HG02678 (cell line): ENCODE data around the gene HMX1.

ENCODE experiments used
- ATAC-seq: cut with Tn5 transposase; IDR thresholded peaks from one replicate; pipeline ENCODE4 v1.9.1; 2021; ENCODE audit warnings: mild to moderate bottlenecking, moderate library complexity; ENCODE audit not compliant: unreplicated experiment

HMX1 gene

DNA sequence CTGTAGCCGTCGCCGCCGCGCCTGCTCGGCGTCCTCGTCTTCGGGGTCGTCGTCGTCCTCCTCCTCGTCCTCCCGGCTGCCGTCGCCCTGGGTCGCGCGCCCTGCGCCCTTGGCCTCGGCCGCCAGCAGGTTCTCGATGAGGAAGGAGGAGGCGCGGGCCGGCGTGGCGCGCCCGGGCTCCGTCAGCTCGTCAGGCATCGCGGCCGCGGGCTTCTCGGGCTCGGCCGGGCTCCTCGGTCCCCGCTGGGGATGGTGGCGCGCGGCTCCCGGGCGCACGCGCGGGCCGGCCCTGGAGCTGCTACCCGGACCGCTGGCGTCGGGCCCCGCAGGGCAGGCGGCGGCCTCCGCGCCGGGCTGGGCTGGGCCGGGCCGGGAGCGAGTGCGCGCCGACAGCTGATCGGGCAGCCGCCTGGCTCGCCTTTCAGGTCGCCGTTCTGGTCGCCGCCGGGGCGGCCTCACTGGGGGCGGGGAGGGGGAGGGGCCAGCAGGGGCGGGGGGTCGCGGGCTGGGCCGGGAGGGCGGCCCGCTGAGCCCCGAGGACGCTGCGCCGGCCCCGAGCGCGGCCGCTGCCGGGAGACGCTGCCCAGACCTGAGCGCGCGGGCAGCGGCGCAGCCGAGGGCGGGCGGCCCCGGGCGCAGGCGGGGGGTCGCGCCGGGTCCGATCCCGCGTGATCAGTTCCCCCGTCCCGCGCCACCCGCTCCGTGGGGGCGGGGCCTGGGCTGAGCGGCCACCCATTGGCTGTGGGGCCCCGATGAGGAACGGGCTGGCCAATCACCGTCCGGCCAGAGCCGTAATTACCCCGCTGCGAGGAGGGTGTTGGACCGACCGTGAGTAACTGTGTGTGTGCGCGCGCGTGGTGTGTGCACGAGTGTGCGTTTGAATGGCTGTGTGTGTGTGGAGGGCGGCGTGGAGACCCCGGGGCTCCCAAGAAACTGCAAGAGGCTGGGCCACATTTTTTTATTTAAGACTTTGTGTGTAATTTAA is at the start of gene HMX1:
HMX1 (minus strand) TSS at position 423 of the 985 bp plus-strand sequence; CDS start at position 198, 225 bp downstream.
- no peak for ATAC-seq

DNA sequence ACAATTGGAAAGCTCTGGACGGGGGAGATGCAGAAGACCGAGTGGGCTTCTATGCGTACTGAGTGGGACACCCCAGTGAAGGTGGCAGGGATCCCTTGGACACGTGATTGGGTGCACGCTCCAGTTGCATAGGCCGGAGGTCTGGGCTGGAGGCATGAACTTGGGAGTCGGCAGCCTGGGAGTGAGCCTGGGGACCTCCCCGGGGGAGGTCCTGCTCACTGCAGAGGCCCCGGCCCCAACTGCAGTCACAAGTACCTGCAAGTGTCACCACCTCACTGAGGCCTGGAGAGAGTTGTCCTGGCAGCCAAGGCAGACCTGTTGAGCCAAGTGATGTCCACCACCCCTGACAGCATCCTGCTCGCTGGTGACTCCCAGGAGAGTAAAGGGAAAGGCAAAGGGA is 49.3 kb upstream of the HMX1 start:
- no peak for ATAC-seq

GRCh38 chr4:8920289-8920965 is 48.8 kb upstream of the HMX1 start:
- no peak for ATAC-seq

GRCh38 chr4:8919651-8920288 is 48.1 kb upstream of the HMX1 start:
- ATAC-seq, result no peak

DNA sequence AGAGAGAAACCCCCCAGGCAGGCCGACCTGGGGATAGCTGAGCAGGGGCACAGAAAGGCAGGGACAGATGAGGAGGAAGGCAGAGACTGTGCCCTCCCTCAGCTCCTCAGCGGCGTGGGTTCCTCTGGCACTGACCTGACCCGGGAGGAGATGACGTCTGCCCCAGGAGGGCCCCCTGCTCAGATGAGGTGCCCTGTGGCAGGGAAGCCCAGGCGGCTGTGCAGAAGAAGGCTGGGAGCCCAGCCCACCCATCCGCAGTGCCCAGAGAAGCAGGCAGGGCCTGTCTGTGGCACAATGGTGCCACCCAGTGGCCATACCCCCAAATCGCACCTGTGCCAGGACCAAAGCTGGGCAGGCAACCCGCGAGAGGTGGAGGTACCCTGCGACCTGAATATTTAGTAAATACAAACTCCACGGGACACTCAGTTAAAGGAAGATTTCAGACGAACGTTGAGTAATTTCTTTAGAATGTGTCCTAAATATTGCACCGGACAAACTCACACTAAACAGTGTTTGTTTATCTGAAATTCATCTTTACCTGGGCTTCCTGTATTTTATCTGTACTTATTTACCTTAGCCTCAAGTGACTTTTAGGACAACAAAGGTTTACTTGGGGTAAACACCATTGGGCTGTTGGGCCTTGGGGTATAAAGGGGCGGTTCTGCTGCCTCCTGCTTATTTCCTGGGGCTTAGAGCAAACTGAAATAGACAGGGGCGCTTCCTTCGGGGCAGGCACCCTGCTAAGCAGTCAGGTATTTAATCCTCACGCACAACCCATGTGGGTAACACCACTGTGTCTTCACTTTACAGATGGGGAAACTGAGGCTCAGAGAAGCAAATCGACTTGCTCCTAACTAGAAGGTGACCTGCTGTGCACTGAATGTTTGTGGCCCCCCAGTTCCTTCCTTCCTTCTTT is 46.5 kb upstream of the HMX1 start:
- peak; percentile 89 for ATAC-seq

DNA sequence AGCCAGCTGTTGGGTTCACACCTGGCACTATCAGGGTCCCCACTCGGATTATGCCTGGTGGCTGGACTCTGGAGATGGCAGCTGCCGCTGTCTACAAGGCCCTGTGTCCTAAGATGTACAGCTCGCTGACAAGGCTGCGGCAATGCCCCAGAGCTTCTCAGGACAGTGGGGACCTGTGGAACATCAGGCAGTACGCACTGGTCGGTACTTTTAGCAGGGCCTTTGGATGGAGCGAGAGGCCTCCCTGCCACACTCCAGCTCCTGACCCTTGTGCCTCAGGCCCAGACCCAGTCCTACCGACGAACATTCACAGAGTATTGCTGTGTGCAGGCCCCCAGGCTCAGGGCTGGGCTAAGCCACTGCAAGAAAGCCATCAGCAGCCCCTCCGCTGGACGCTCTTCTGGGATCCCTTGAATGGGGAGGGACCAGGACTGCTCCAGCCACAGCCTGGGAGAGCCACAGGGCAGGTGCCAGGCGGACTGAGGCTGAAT is 45.7 kb upstream of the HMX1 start:
- no peak for ATAC-seq

GRCh38 chr4:8916906-8917305 is 45.3 kb upstream of the HMX1 start:
- ATAC-seq, result no peak

- no peak for ATAC-seq
These were observed 44.8 kb upstream of the HMX1 start for GRCh38 chr4:8916351-8916885.

DNA sequence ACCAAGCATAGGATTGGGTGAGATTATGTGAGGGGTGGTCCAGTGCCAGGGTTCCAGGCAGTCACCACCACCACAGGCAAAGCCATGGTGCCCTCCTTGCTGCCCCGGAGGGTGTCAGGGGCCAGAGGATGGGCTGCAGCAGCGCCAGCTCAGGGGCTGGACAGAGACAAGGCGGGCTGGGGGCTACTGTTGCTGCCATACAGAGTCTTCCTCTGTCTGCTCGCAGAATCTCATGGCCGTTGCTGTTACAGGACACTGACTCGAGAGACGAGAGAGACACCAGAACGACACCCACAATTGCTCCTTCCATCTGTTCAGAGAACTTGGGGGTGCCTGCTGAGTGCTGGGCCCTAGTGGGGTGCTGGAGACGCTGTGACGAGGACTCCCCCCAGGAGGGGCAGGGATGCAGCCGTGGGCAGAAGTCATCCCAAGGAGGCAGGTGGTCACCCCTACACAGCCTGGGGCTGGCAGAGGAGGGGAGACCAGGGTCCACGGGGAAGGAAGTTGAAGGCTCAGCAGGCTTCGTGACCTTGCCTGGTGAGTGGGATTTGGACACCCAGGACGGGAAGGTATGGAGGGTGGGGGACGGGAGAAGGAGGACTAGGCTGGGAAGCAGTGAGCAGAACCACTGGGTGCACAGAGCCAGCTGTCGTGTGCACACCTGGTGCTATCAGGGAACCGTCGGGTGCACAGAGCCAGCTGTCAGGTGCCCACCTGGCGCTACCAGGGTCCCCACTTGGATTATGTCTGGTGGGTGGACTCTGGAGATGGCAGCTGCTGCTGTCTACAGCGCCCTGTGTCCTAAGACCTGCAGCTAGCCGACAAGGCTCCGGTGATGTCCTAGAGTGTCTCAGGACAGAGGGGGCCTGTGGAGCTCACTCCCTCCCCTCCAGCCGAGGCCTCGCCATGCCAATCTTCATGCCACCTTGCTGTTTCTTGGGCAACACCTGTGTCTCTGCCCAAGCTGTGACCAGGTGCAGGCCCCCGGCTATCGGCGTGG is 43.9 kb upstream of the HMX1 start:
- ATAC-seq, result no peak

GRCh38 chr4:8914461-8915171 is 43.0 kb upstream of the HMX1 start:
- ATAC-seq, result no peak

- no peak for ATAC-seq
These were observed 42.3 kb upstream of the HMX1 start for GRCh38 chr4:8913858-8914460.

DNA sequence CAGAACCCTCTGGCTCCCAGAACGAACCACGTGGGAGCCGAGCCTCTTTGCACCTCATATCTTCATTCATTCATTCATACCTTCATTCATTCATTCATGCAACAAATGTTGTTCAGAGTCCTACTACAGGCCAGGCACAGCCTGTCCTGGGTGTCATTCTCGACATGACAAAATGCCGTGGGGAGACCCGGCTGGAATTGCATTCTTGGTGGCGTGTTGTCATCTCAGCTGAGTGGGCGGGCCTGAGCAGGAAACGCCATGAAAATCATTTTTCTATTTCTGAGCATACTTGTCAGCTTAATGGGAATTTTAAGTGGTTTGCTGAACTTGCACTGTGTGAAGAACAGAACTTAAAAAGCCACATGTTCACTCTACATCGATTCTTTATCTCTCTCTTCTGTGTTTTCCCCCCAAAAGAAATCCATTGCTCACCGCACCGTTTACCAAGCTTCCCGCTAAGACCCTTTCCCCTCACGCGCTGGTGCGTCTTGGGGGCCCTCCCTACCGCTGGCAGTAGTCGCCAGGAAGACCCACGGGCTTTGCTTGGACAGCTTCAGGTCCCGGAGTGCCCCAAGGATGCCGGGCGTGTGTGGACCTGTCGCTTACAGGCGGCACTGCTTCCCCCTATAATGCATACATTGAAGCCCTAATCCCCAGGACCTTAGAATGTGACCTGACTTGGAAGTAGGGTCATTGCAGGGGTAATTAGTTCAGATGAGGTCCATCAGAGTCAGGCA is 41.6 kb upstream of the HMX1 start:
- ATAC-seq, result no peak

- ATAC-seq, result no peak
These were observed 40.9 kb upstream of the HMX1 start for GRCh38 chr4:8912506-8912905.

- no peak for ATAC-seq
These were observed 40.4 kb upstream of the HMX1 start for GRCh38 chr4:8912089-8912455.

- no peak for ATAC-seq
These were observed 39.9 kb upstream of the HMX1 start for GRCh38 chr4:8911316-8912088.

DNA sequence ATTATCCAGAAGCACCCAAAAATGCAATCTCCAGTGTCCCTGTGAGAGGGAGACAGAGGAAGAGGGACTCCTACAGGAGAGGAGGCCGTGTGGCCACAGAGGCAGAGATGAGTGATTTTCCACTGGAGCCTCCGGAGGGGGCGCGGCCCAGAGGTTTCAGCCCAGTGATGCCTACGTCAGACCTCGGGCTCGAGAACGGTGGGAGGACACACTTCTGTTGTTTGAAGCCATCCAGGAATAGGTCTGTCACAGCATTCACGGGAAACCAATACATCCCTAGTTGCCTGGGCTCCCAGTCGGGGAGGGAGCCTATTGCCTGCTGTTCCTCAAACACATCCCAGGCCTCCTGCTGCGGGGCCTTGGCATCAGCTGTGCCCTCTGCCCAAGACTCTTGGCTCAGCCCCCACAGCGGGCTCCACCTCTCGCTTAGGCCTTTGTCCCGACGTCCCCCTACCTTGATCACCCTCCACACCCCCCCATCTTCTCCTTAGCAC is 39.2 kb upstream of the HMX1 start:
- no peak for ATAC-seq
